NCI-H2196 treated with DMSO at 0.1 percent for 48 hours (cell line): ENCODE results near the gene ING1.
"Not testable (repeated sequence)": the region's sequence is repeated elsewhere in the genome, so short reads cannot be mapped to it uniquely, and the experiment has no call there.

Source experiments
- DNase-seq: peaks from one replicate; lab custom pipeline; 2025; ENCODE audit not compliant: unreplicated experiment; lab: John Stamatoyannopoulos, UW

Gene ING1

GRCh38 chr13:110713642-110713952 lies at the start of gene ING1:
ING1 (plus strand) TSS chr13:110713700; CDS start chr13:110714150, 450 bp downstream.
- DNase-seq, result no peak

GRCh38 chr13:110664041-110664440 lies 49.5 kb upstream of the ING1 start:
- DNase-seq, result no peak

- no peak for DNase-seq
Measured at GRCh38 chr13:110664673-110665072, 48.8 kb upstream of the ING1 start.

- DNase-seq, result no peak
Measured at GRCh38 chr13:110665491-110666254, 47.8 kb upstream of the ING1 start.

GRCh38 chr13:110666255-110666533 lies 47.3 kb upstream of the ING1 start:
- DNase-seq, result no peak

- DNase-seq, result no peak
Measured at GRCh38 chr13:110669036-110669435, 44.5 kb upstream of the ING1 start.

GRCh38 chr13:110669814-110670213 lies 43.7 kb upstream of the ING1 start:
- not testable (repeated sequence) for DNase-seq

- DNase-seq, result no peak
Measured at GRCh38 chr13:110676595-110677587, 36.6 kb upstream of the ING1 start.

- DNase-seq, result no peak
Measured at GRCh38 chr13:110677731-110678545, 35.6 kb upstream of the ING1 start.

- no peak for DNase-seq
Measured at GRCh38 chr13:110680852-110681251, 32.6 kb upstream of the ING1 start.

GRCh38 chr13:110681868-110682550 lies 31.5 kb upstream of the ING1 start:
- DNase-seq, result no peak

GRCh38 chr13:110682746-110683145 lies 30.8 kb upstream of the ING1 start:
- no peak for DNase-seq

- DNase-seq, result no peak
Measured at GRCh38 chr13:110683203-110683883, 30.2 kb upstream of the ING1 start.

GRCh38 chr13:110683921-110684320 lies 29.6 kb upstream of the ING1 start:
- DNase-seq, result no peak

- no peak for DNase-seq
Measured at GRCh38 chr13:110684388-110685056, 29.0 kb upstream of the ING1 start.

GRCh38 chr13:110685305-110686020 lies 28.0 kb upstream of the ING1 start:
- no peak for DNase-seq

- no peak for DNase-seq
Measured at GRCh38 chr13:110687736-110688135, 25.8 kb upstream of the ING1 start.

GRCh38 chr13:110689041-110689440 lies 24.5 kb upstream of the ING1 start:
- no peak for DNase-seq

GRCh38 chr13:110689711-110690110 lies 23.8 kb upstream of the ING1 start:
- DNase-seq, result no peak
